Fibroblast of lung (primary cell): ENCODE results near the gene TUT1. TPM values are rescaled to one million over a fixed set of nuclear protein-coding genes. Genes with fewer than 3 reads are reported as not detected.
A peak's percentile ranks its signal among the peaks of the same experiment; 100 is the strongest.

ENCODE experiments used
- DNase-seq, 2 donors: peaks; one replicate each; pipeline versions ENCODE4 v3.0.0 to v3.0.0-alpha.2; 2010; ENCODE audit warnings: low read depth in 2 of 2
- H2AFZ ChIP-seq: 2 replicates; pipeline ENCODE4 v1.5.1; 2012; ENCODE audit warnings: low read length, control low read depth, inconsistent platforms
- H3K27ac ChIP-seq: 2 replicates; pipeline ENCODE4 v1.5.1; 2011; ENCODE audit warnings: low read length, control low read depth; ENCODE audit not compliant: insufficient read depth
- H3K27me3 ChIP-seq: 2 replicates; pipeline ENCODE4 v1.5.1; 2011; ENCODE audit warnings: mild to moderate bottlenecking, low read length; ENCODE audit not compliant: control insufficient read depth, insufficient read depth
- H3K36me3 ChIP-seq: 2 replicates; pipeline ENCODE4 v1.5.1; 2011; ENCODE audit warnings: low read length; ENCODE audit not compliant: control insufficient read depth, insufficient read depth
- H3K4me1 ChIP-seq: 2 replicates; pipeline ENCODE4 v1.5.1; 2011; ENCODE audit warnings: low read length; ENCODE audit not compliant: control insufficient read depth, insufficient read depth; ENCODE audit errors: extremely low read depth
- H3K4me2 ChIP-seq: 2 replicates; pipeline ENCODE4 v1.5.1; 2011; ENCODE audit warnings: low read length, control low read depth; ENCODE audit not compliant: insufficient read depth; ENCODE audit errors: extremely low read depth
- H3K4me3 ChIP-seq, 4 experiments: fragments of 200-600 bp in 1 of 4; sonication (generic) in 1 of 4; replicated peaks in 1 of 4; 2 replicates each; pipeline ENCODE4 v1.5.1; 2011 to 2016; ENCODE audit warnings: low read length in 4 of 4, low read depth in 3 of 4, mild to moderate bottlenecking in 3 of 4, control low read depth in 2 of 4, inconsistent platforms in 1 of 4, mixed read lengths in 1 of 4; ENCODE audit not compliant: insufficient read depth in 1 of 4; ENCODE audit errors: control extremely low read depth in 1 of 4
- H3K79me2 ChIP-seq: 2 replicates; pipeline ENCODE4 v1.5.1; 2012; ENCODE audit warnings: mild to moderate bottlenecking, low read length, inconsistent platforms; ENCODE audit not compliant: control insufficient read depth, insufficient read depth
- H3K9ac ChIP-seq: 2 replicates; pipeline ENCODE4 v1.5.1; 2011; ENCODE audit warnings: mild to moderate bottlenecking, low read length, control low read depth; ENCODE audit not compliant: insufficient read depth
- H3K9me3 ChIP-seq: 2 replicates; pipeline ENCODE4 v1.5.1; 2012; ENCODE audit warnings: low read depth, low read length; ENCODE audit not compliant: control insufficient read depth, insufficient read depth
- H4K20me1 ChIP-seq: 2 replicates; pipeline ENCODE4 v1.5.1; 2011; ENCODE audit warnings: low read length; ENCODE audit not compliant: control insufficient read depth, insufficient read depth; ENCODE audit errors: extremely low read depth
- CTCF ChIP-seq, 2 donors: IDR thresholded peaks in 1 of 2; conservative IDR thresholded peaks in 1 of 2; 1 replicate in 1 of 2; 2 replicates in 1 of 2; pipeline ENCODE4 v1.5.1; 2011 to 2012; ENCODE audit warnings: low read length in 2 of 2, control low read depth in 1 of 2, inconsistent platforms in 1 of 2, low read depth in 1 of 2, mild to moderate bottlenecking in 1 of 2
- EZH2 ChIP-seq: IDR thresholded peaks from 2 replicates; pipeline ENCODE4 v1.5.1; 2012; ENCODE audit warnings: low read length, control low read depth, mild to moderate bottlenecking; ENCODE audit errors: missing control alignments
- polyA plus RNA-seq, 2 donors: library from polyadenylated mRNA; depleted of rRNA in 1 of 2; stranded (reverse) in 1 of 2; unstranded in 1 of 2; fragments of >200 nt; gene quantifications; 2 replicates each; pipeline ENCODE4 v1.2.1, GENCODE V29; 2011 to 2012; ENCODE audit warnings: missing spikeins in 1 of 2
- total RNA-seq: library from RNA; depleted of rRNA; stranded (reverse); fragments of >200 nt; gene quantifications from 2 replicates; pipeline ENCODE4 v1.2.1, GENCODE V29; 2014

The TUT1 gene
- total and polyA plus RNA-seq, 2 donors (not counting 1 experiment from before 2014, with no cell fraction given): 5.5 to 7.8 TPM

GRCh38 chr11:62615521-62615920 lies 24.2 kb upstream of the TUT1 start:
- no peaks in the 10 kb centered on the region for H3K27me3 ChIP-seq
- no peak overlapping the region for H3K4me3 ChIP-seq
- no peaks in the 10 kb centered on the region for H4K20me1 ChIP-seq
- no peak overlapping the region for H3K4me2 ChIP-seq
- H3K9me3 ChIP-seq: no peaks in the 10 kb centered on the region
- no peak overlapping the region for H3K9ac ChIP-seq
- no peak overlapping the region for H3K27ac ChIP-seq
- DNase-seq: no peak
- no peaks in the 10 kb centered on the region for H3K79me2 ChIP-seq
- no peak for TF ChIP-seq CTCF (conservative IDR thresholded peaks at IDR 0.05 in 1 of 2, IDR thresholded peaks at IDR 0.05 in 1 of 2; ENCODE audit: low read depth in 1 of 2, low read length in 2 of 2)
- TF ChIP-seq EZH2: no peak
- no peak overlapping the region for H2AFZ ChIP-seq
- H3K4me1 ChIP-seq: peaks cover 12% of the 10 kb centered on the region
- peaks cover 8% of the 10 kb centered on the region for H3K36me3 ChIP-seq

GRCh38 chr11:62614275-62614674 lies 23.0 kb upstream of the TUT1 start:
- Histone ChIP-seq H3K4me2 (no peak overlapping the region), H3K27me3 (no peaks in the 10 kb centered on the region), H3K4me3 (no peak overlapping the region)

GRCh38 chr11:62613291-62613778 lies 22.0 kb upstream of the TUT1 start:
- Histone ChIP-seq H2AFZ (no peak overlapping the region), H3K9me3 (no peaks in the 10 kb centered on the region), H4K20me1 (no peaks in the 10 kb centered on the region), H3K4me2 (peak overlapping the region; percentile 32), H3K4me3 (no peak overlapping the region), H3K79me2 (no peaks in the 10 kb centered on the region), H3K27me3 (no peaks in the 10 kb centered on the region), H3K27ac (peak overlapping the region; percentile 70), H3K4me1 (peaks cover 12% of the 10 kb centered on the region), H3K9ac (peak overlapping the region; percentile 37), H3K36me3 (peaks cover 11% of the 10 kb centered on the region)
- no peak for DNase-seq
- TF ChIP-seq EZH2: no peak

More at GRCh38 chr11:62614275-62614674, 23.0 kb upstream of the TUT1 start:
- H3K9ac ChIP-seq: no peak overlapping the region
- H3K27ac ChIP-seq: no peak overlapping the region
- H2AFZ ChIP-seq: no peak overlapping the region
- peaks cover 8% of the 10 kb centered on the region for H3K36me3 ChIP-seq
- H3K9me3 ChIP-seq: no peaks in the 10 kb centered on the region
- no peaks in the 10 kb centered on the region for H4K20me1 ChIP-seq
- no peak for DNase-seq
- TF ChIP-seq EZH2 (no peak), CTCF (conservative IDR thresholded peaks at IDR 0.05 in 1 of 2, IDR thresholded peaks at IDR 0.05 in 1 of 2; ENCODE audit: low read depth in 1 of 2, low read length in 2 of 2) (no peak)
- H3K4me1 ChIP-seq: peaks cover 12% of the 10 kb centered on the region
- H3K79me2 ChIP-seq: no peaks in the 10 kb centered on the region
